Neural progenitor cell (in vitro differentiated cells): ENCODE results near the gene GCAT. TPM values are rescaled to one million over a fixed set of nuclear protein-coding genes. Genes with fewer than 3 reads are reported as not detected.

Source experiments
- DNase-seq: peaks from one replicate; pipeline ENCODE4 v3.0.0-alpha.2; 2016; ENCODE audit warnings: low spot score
- H2AFZ ChIP-seq: fragments of 200-600 bp; sonication (generic); replicated peaks from 2 replicates; pipeline ENCODE4 v1.6.1; 2016; ENCODE audit warnings: antibody characterized with exemption
- H3F3A ChIP-seq: fragments of 200-600 bp; sonication (generic); 2 replicates; pipeline ENCODE4 v1.6.1; 2016; ENCODE audit warnings: antibody characterized with exemption, low read depth
- H3K27ac ChIP-seq: fragments of 200-600 bp; sonication (generic); 2 replicates; pipeline ENCODE4 v1.5.1; 2016; ENCODE audit warnings: mild to moderate bottlenecking
- H3K27me3 ChIP-seq: fragments of 200-600 bp; sonication (generic); 2 replicates; pipeline ENCODE4 v1.6.1; 2016; ENCODE audit warnings: mild to moderate bottlenecking, moderate library complexity
- H3K36me3 ChIP-seq: fragments of 200-600 bp; sonication (generic); 2 replicates; pipeline ENCODE4 v1.5.1; 2016
- H3K4me1 ChIP-seq: fragments of 200-600 bp; sonication (generic); 2 replicates; pipeline ENCODE4 v1.6.1; 2016; ENCODE audit warnings: mixed run types
- H3K4me2 ChIP-seq: fragments of 200-600 bp; sonication (generic); 2 replicates; pipeline ENCODE4 v1.6.1; 2016
- H3K4me3 ChIP-seq: fragments of 200-600 bp; sonication (generic); 2 replicates; pipeline ENCODE4 v1.5.1; 2016
- H3K79me2 ChIP-seq: fragments of 200-600 bp; sonication (generic); 2 replicates; pipeline ENCODE4 v1.6.1; 2016; ENCODE audit warnings: low read depth
- H3K9ac ChIP-seq: fragments of 200-600 bp; sonication (generic); 2 replicates; pipeline ENCODE4 v1.6.1; 2016
- H3K9me3 ChIP-seq: fragments of 200-600 bp; sonication (generic); 2 replicates; pipeline ENCODE4 v1.5.1; 2016; ENCODE audit warnings: low read depth
- H4K20me1 ChIP-seq: fragments of 200-600 bp; sonication (generic); 2 replicates; pipeline ENCODE4 v1.6.1; 2016; ENCODE audit warnings: low read depth
- H3K27ac Mint-ChIP-seq: 3 replicates; pipeline ENCODE4 v1.8.0; 2021; ENCODE audit warnings: mixed read lengths
- H3K27me3 Mint-ChIP-seq: 2 replicates; pipeline ENCODE4 v1.8.0; 2022; ENCODE audit warnings: low read depth, mild to moderate bottlenecking, inconsistent platforms, moderate library complexity, mixed read lengths; ENCODE audit not compliant: insufficient read depth
- H3K36me3 Mint-ChIP-seq: 3 replicates; pipeline ENCODE4 v1.8.0; 2021; ENCODE audit warnings: mixed read lengths
- H3K4me1 Mint-ChIP-seq: 3 replicates; pipeline ENCODE4 v1.8.0; 2021; ENCODE audit warnings: mixed read lengths
- H3K4me3 Mint-ChIP-seq: 3 replicates; pipeline ENCODE4 v1.8.0; 2021; ENCODE audit warnings: mild to moderate bottlenecking, moderate library complexity, mixed read lengths
- H3K9me3 Mint-ChIP-seq: 3 replicates; pipeline ENCODE4 v1.8.0; 2020; ENCODE audit warnings: mixed read lengths
- EZH2 ChIP-seq: fragments of 200-600 bp; sonication (generic); IDR thresholded peaks from 2 replicates; pipeline ENCODE4 v1.6.1; 2017; ENCODE audit warnings: antibody characterized with exemption, mild to moderate bottlenecking, moderate library complexity
- EZH2phosphoT487 ChIP-seq: fragments of 200-600 bp; sonication (generic); IDR thresholded peaks from 2 replicates; pipeline ENCODE4 v1.6.1; 2017; ENCODE audit warnings: antibody characterized with exemption
- total RNA-seq: library from RNA; depleted of rRNA; stranded (reverse); fragments of >200 nt; gene quantifications from 2 replicates; pipeline ENCODE4 v1.2.3, GENCODE V29; 2015; ENCODE audit warnings: low replicate concordance
- TF ChIP-seq, protein P1 (sequence below): fragments of 200-600 bp; sonication (generic); IDR thresholded peaks from 2 replicates; pipeline ENCODE4 v1.5.1; 2017; ENCODE audit warnings: antibody characterized with exemption, mild to moderate bottlenecking

The GCAT gene
- total RNA-seq, 1 donor from 2014 or later = 21.2 TPM

DNA sequence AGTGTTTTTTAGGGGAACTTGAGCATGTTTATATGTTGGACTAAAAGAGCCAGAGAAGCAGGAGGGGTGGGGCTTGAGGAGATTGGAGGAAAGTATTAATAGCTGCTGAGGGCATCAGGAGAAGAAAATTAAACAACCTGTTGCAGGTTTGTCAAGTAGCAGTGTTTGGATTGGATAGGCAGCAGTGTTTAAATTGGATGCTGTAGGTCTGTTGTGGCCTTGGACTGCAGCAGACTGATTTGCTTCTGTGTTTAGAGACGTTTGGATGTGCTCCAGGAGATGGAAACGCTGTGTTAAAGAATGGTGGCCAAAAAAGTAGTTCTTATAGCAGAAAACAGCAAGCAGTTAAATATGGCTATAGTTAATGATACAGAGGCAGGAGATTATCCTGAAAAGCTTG lies 47.2 kb downstream of the GCAT start:
- no peak overlapping the region for H3K4me3 Mint-ChIP-seq
- Histone ChIP-seq H3K27me3 (no peaks in the 10 kb centered on the region), H3K79me2 (peaks cover 49% of the 10 kb centered on the region), H3F3A (peaks cover 11% of the 10 kb centered on the region), H3K4me2 (no peak overlapping the region), H3K9me3 (no peaks in the 10 kb centered on the region), H3K4me1 (peaks cover 10% of the 10 kb centered on the region), H3K36me3 (peaks cover 16% of the 10 kb centered on the region), H4K20me1 (peaks cover 50% of the 10 kb centered on the region), H3K27ac (no peak overlapping the region), H2AFZ (no peak overlapping the region), H3K4me3 (no peak overlapping the region), H3K9ac (no peak overlapping the region)
- no peak for DNase-seq
- H3K27me3 Mint-ChIP-seq = no peaks in the 10 kb centered on the region
- no peak overlapping the region for H3K27ac Mint-ChIP-seq
- no peaks in the 10 kb centered on the region for H3K9me3 Mint-ChIP-seq
- H3K4me1 Mint-ChIP-seq = peaks cover 10% of the 10 kb centered on the region
- H3K36me3 Mint-ChIP-seq = peaks cover 45% of the 10 kb centered on the region
- TF ChIP-seq EZH2phosphoT487 (no peak), EZH2 (no peak)
- TF ChIP-seq, protein P1, sequence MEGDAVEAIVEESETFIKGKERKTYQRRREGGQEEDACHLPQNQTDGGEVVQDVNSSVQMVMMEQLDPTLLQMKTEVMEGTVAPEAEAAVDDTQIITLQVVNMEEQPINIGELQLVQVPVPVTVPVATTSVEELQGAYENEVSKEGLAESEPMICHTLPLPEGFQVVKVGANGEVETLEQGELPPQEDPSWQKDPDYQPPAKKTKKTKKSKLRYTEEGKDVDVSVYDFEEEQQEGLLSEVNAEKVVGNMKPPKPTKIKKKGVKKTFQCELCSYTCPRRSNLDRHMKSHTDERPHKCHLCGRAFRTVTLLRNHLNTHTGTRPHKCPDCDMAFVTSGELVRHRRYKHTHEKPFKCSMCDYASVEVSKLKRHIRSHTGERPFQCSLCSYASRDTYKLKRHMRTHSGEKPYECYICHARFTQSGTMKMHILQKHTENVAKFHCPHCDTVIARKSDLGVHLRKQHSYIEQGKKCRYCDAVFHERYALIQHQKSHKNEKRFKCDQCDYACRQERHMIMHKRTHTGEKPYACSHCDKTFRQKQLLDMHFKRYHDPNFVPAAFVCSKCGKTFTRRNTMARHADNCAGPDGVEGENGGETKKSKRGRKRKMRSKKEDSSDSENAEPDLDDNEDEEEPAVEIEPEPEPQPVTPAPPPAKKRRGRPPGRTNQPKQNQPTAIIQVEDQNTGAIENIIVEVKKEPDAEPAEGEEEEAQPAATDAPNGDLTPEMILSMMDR = no peak

DNA sequence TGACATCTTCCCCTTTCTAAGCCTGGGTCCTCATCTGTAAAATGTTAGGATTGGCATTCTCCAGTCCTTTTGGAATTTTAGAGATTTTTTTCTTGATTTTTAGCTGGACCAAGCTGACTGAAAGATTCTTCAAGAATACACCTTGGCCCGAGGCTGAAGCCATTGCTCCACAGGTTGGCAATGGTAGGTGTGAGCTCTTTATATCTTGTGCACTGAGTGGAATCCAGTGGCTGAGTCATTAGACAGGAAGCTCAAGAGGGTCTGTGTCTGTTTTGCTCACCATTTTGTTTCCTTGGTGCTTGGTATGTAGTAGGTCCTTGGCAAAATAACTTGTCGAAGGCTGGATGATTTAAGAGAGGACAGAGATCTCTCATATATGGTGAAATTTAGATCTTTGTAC lies 47.7 kb downstream of the GCAT start:
- Histone ChIP-seq H2AFZ (no peak overlapping the region), H4K20me1 (peaks cover 45% of the 10 kb centered on the region), H3K36me3 (peaks cover 19% of the 10 kb centered on the region), H3K9ac (no peak overlapping the region), H3K4me1 (peaks cover 5% of the 10 kb centered on the region), H3K4me3 (no peak overlapping the region), H3K4me2 (no peak overlapping the region), H3K9me3 (no peaks in the 10 kb centered on the region), H3K79me2 (peaks cover 44% of the 10 kb centered on the region), H3K27me3 (no peaks in the 10 kb centered on the region), H3K27ac (no peak overlapping the region), H3F3A (peaks cover 12% of the 10 kb centered on the region)
- no peaks in the 10 kb centered on the region for H3K9me3 Mint-ChIP-seq
- no peak overlapping the region for H3K4me3 Mint-ChIP-seq
- no peak for DNase-seq
- peaks cover 8% of the 10 kb centered on the region for H3K4me1 Mint-ChIP-seq
- H3K27ac Mint-ChIP-seq = no peak overlapping the region
- H3K27me3 Mint-ChIP-seq = no peaks in the 10 kb centered on the region
- TF ChIP-seq EZH2 (no peak), EZH2phosphoT487 (no peak)
- TF ChIP-seq, protein P1 = no peak
- H3K36me3 Mint-ChIP-seq = peaks cover 45% of the 10 kb centered on the region

DNA sequence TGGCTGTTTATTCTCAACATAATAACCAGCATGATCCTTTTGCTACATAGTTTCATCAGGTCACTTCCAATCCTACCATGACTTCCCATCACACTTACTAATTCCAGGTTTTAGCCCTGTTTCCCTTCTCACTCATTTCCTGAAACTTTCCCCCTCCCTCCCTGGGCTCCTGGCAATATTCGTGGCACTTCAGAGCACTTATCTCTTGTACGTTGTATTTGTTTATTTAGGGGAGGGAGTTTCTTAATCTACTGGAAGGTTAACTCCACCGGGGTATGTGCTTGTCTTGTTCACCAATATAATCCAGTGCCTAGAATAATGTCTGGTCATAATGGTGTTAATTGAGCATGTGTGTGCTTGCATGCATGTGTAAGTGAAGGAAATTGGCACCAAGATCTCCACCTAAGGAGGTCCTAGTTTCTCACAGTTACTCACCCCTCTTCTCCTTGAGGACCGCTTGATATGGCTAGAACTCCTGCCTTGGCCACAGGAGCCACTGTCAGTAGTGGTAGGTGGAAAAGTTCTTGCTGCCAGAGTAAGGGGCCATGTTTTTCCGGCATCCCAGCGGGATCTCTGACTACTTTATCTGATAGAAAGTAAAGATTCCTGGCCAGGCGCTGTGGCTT lies 53.2 kb downstream of the GCAT start:
- Mint-ChIP-seq H3K36me3 (peaks cover 43% of the 10 kb centered on the region), H3K4me3 (no peak overlapping the region), H3K4me1 (peaks cover 4% of the 10 kb centered on the region), H3K9me3 (no peaks in the 10 kb centered on the region), H3K27ac (no peak overlapping the region), H3K27me3 (no peaks in the 10 kb centered on the region)
- Histone ChIP-seq H3K9ac (no peak overlapping the region), H3K27me3 (no peaks in the 10 kb centered on the region), H3K9me3 (no peaks in the 10 kb centered on the region), H3K27ac (no peak overlapping the region), H3K4me3 (no peak overlapping the region), H4K20me1 (peaks cover 19% of the 10 kb centered on the region), H3K79me2 (peaks cover 18% of the 10 kb centered on the region), H3K4me2 (no peak overlapping the region), H2AFZ (no peak overlapping the region), H3K36me3 (peaks cover 20% of the 10 kb centered on the region), H3F3A (peaks cover 27% of the 10 kb centered on the region), H3K4me1 (no peaks in the 10 kb centered on the region)
- DNase-seq = no peak
- no peak for TF ChIP-seq EZH2phosphoT487
- TF ChIP-seq, protein P1 = no peak
- TF ChIP-seq EZH2 = no peak
